GM23338 (cell line): ENCODE data around the gene STRBP. TPM values are rescaled to one million over a fixed set of nuclear protein-coding genes. Genes with fewer than 3 reads are reported as not detected.

Experiments
- ATAC-seq: fragments of 200-7000 bp; cut with Tn5 transposase; 3 replicates; pipeline ENCODE4 v1.9.1; 2020
- DNase-seq: peaks from one replicate; pipeline ENCODE4 v3.0.0-alpha.2; 2015; ENCODE audit warnings: low spot score
- H2AFZ ChIP-seq: fragments of 200-600 bp; sonication (generic); 2 replicates; pipeline ENCODE4 v1.8.0; 2016; ENCODE audit warnings: antibody characterized with exemption, mild to moderate bottlenecking, moderate library complexity
- H3F3A ChIP-seq: fragments of 200-600 bp; sonication (generic); replicated peaks from 2 replicates; pipeline ENCODE4 v1.8.0; 2017; ENCODE audit warnings: antibody characterized with exemption, mixed run types, low read depth
- H3K27ac ChIP-seq: fragments of 200-600 bp; sonication (generic); 2 replicates; pipeline ENCODE4 v1.6.1; 2016; ENCODE audit warnings: low read depth
- H3K27me3 ChIP-seq: fragments of 200-600 bp; sonication (generic); 2 replicates; pipeline ENCODE4 v1.8.0; 2016; ENCODE audit warnings: mild to moderate bottlenecking, mixed run types, moderate library complexity; ENCODE audit not compliant: insufficient read depth
- H3K36me3 ChIP-seq: fragments of 200-600 bp; sonication (generic); 2 replicates; pipeline ENCODE4 v1.8.0; 2016; ENCODE audit warnings: mild to moderate bottlenecking; ENCODE audit not compliant: insufficient read depth
- H3K4me1 ChIP-seq: fragments of 200-600 bp; sonication (generic); 2 replicates; pipeline ENCODE4 v1.8.0; 2016; ENCODE audit warnings: mild to moderate bottlenecking, moderate library complexity; ENCODE audit not compliant: insufficient read depth
- H3K4me2 ChIP-seq: fragments of 200-600 bp; sonication (generic); 2 replicates; pipeline ENCODE4 v1.7.1; 2017; ENCODE audit warnings: mixed run types
- H3K4me3 ChIP-seq: fragments of 200-600 bp; sonication (generic); 2 replicates; pipeline ENCODE4 v1.6.1; 2016; ENCODE audit warnings: mixed run types
- H3K79me2 ChIP-seq: fragments of 200-600 bp; sonication (generic); replicated peaks from 2 replicates; pipeline ENCODE4 v1.8.0; 2017; ENCODE audit warnings: mild to moderate bottlenecking; ENCODE audit not compliant: insufficient read depth
- H3K9me2 ChIP-seq: fragments of 200-600 bp; sonication (generic); 2 replicates; pipeline ENCODE4 v1.8.0; 2017; ENCODE audit not compliant: insufficient read depth
- H4K20me1 ChIP-seq: fragments of 200-600 bp; sonication (generic); replicated peaks from 2 replicates; pipeline ENCODE4 v1.8.0; 2017; ENCODE audit warnings: mild to moderate bottlenecking; ENCODE audit not compliant: insufficient read depth
- H3K27ac Mint-ChIP-seq: 2 replicates; pipeline ENCODE4 v1.8.0; 2020; ENCODE audit warnings: inconsistent platforms, mild to moderate bottlenecking, moderate library complexity, mixed read lengths
- H3K27me3 Mint-ChIP-seq: 3 replicates; pipeline ENCODE4 v1.8.0; 2022; ENCODE audit warnings: low read depth, mild to moderate bottlenecking, moderate library complexity, mixed read lengths, inconsistent platforms; ENCODE audit not compliant: insufficient read depth, poor library complexity
- H3K36me3 Mint-ChIP-seq: 3 replicates; pipeline ENCODE4 v1.8.0; 2021; ENCODE audit warnings: low read depth, mild to moderate bottlenecking, inconsistent platforms, moderate library complexity, mixed read lengths
- H3K4me1 Mint-ChIP-seq: 3 replicates; pipeline ENCODE4 v1.8.0; 2020; ENCODE audit warnings: mild to moderate bottlenecking, inconsistent platforms, mixed read lengths
- H3K4me3 Mint-ChIP-seq: 3 replicates; pipeline ENCODE4 v1.8.0; 2021; ENCODE audit warnings: moderate library complexity, mild to moderate bottlenecking, inconsistent platforms, mixed read lengths
- H3K9me3 Mint-ChIP-seq: 3 replicates; pipeline ENCODE4 v1.8.0; 2020; ENCODE audit warnings: moderate library complexity, mild to moderate bottlenecking, inconsistent platforms, mixed read lengths
- CREB1 ChIP-seq: fragments of 250-450 bp; sonication (Bioruptor Pico); IDR thresholded peaks from 2 replicates; pipeline ENCODE4 v1.5.0; 2020; ENCODE audit warnings: low read depth, mild to moderate bottlenecking, moderate library complexity
- EZH2 ChIP-seq: fragments of 200-600 bp; sonication (generic); IDR thresholded peaks from one replicate; pipeline ENCODE4 v1.8.0; 2017; ENCODE audit warnings: antibody characterized with exemption, mild to moderate bottlenecking, low read depth; ENCODE audit not compliant: unreplicated experiment
- EZH2phosphoT487 ChIP-seq: fragments of 200-600 bp; sonication (generic); IDR thresholded peaks from one replicate; pipeline ENCODE4 v1.8.1; 2018; ENCODE audit warnings: antibody characterized with exemption; ENCODE audit not compliant: unreplicated experiment
- JUNB ChIP-seq: IDR thresholded peaks from one replicate; pipeline ENCODE4 v1.6.1; 2016; ENCODE audit warnings: antibody characterized with exemption; ENCODE audit not compliant: unreplicated experiment
- NANOG ChIP-seq: IDR thresholded peaks from 2 replicates; pipeline ENCODE4 v1.6.1; 2016; ENCODE audit warnings: antibody characterized with exemption, borderline replicate concordance
- POLR2AphosphoS5 ChIP-seq: IDR thresholded peaks from 2 replicates; pipeline ENCODE4 v1.6.1; 2016; ENCODE audit warnings: antibody characterized with exemption, low read depth
- STAT1 ChIP-seq: IDR thresholded peaks from one replicate; pipeline ENCODE4 v1.6.1; 2016; ENCODE audit warnings: antibody characterized with exemption; ENCODE audit not compliant: unreplicated experiment
- ZNF114 ChIP-seq: fragments of 250-450 bp; sonication (Bioruptor Pico); IDR thresholded peaks from 2 replicates; pipeline ENCODE4 v1.5.0; 2020; ENCODE audit warnings: mild to moderate bottlenecking, moderate library complexity
- ZNF331 ChIP-seq: fragments of 250-450 bp; sonication (Bioruptor Pico); IDR thresholded peaks from 2 replicates; pipeline ENCODE4 v1.5.0; 2020; ENCODE audit warnings: low read depth, mild to moderate bottlenecking, moderate library complexity
- polyA plus RNA-seq: library from polyadenylated mRNA; unstranded; fragments of >200 nt; fragmentation: Nextera tagmentation; extraction: Ambion mirVana; gene quantifications from 2 replicates; pipeline ENCODE4 v1.2.1, GENCODE V29; 2016
- total RNA-seq: library from RNA; depleted of rRNA; stranded (reverse); fragments of >200 nt; shearing (Covaris generic); gene quantifications from 2 replicates; pipeline ENCODE4 v1.2.3, GENCODE V29; 2014
- TF ChIP-seq, protein P1 (sequence below): fragments of 250-450 bp; sonication (Bioruptor Pico); IDR thresholded peaks from 2 replicates; pipeline ENCODE4 v1.5.0; 2020; ENCODE audit warnings: mild to moderate bottlenecking, moderate library complexity
- TF ChIP-seq, protein P2 (sequence below), 2 experiments: fragments of 200-600 bp in 1 of 2; sonication (generic) in 1 of 2; conservative IDR thresholded peaks; 2 replicates each; pipeline versions ENCODE4 v1.5.1 to v1.6.1; 2016 to 2017; ENCODE audit warnings: antibody characterized with exemption in 2 of 2, low read depth in 2 of 2, mild to moderate bottlenecking in 2 of 2, moderate library complexity in 1 of 2
- TF ChIP-seq, protein P3 (sequence below): IDR thresholded peaks from one replicate; pipeline ENCODE4 v1.6.1; 2018; ENCODE audit warnings: antibody characterized with exemption; ENCODE audit not compliant: unreplicated experiment
- TF ChIP-seq, protein P4 (sequence below): IDR thresholded peaks from 2 replicates; pipeline ENCODE4 v1.6.1; 2016; ENCODE audit warnings: antibody characterized with exemption

Gene STRBP
- total and polyA plus RNA-seq, 2 experiments from 2014 or later, result 80.5 to 116 TPM

DNA sequence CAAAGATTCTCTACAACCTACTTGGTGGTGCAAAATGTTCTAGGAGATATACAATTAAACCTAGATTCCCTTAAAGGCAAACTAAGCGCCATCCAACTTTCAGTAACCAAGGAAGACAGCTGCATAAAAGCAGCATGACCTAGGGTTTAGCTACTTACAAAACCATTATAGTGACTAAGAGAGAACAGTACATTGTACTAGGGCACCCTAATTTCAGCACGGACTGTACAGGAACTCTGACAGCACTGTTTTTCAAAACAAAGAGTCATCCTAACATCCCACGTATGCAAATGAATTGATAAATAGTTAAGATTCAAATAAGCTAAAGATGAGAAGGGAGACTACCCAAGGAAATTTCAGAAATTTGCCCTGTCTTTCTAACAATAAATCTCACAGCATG lies 30.0 kb downstream of the STRBP start:
- Histone ChIP-seq H2AFZ (no peak overlapping the region), H3K4me3 (no peak overlapping the region), H3F3A (no peaks in the 10 kb centered on the region), H3K27me3 (no peaks in the 10 kb centered on the region), H3K36me3 (no peaks in the 10 kb centered on the region), H3K4me1 (peaks cover 19% of the 10 kb centered on the region), H4K20me1 (peaks cover 36% of the 10 kb centered on the region), H3K27ac (no peak overlapping the region), H3K79me2 (peaks cover 99% of the 10 kb centered on the region), H3K4me2 (0 out of 2 replicates have a peak overlapping the region, but pooled peaks have one; percentile 24), H3K9me2 (no peaks in the 10 kb centered on the region)
- DNase-seq (no peak), ATAC-seq (no peak)
- Mint-ChIP-seq H3K27ac (no peak overlapping the region), H3K4me1 (peaks cover 34% of the 10 kb centered on the region), H3K9me3 (no peaks in the 10 kb centered on the region), H3K36me3 (peaks cover 5% of the 10 kb centered on the region; the same call in 2 of the 3 replicates), H3K27me3 (peaks cover 5% of the 10 kb centered on the region), H3K4me3 (no peak overlapping the region)
- no peak for TF ChIP-seq ZNF114 (CRISPR knock-in tag)
- TF ChIP-seq JUNB, result no peak
- no peak for TF ChIP-seq POLR2AphosphoS5
- TF ChIP-seq, protein P1, sequence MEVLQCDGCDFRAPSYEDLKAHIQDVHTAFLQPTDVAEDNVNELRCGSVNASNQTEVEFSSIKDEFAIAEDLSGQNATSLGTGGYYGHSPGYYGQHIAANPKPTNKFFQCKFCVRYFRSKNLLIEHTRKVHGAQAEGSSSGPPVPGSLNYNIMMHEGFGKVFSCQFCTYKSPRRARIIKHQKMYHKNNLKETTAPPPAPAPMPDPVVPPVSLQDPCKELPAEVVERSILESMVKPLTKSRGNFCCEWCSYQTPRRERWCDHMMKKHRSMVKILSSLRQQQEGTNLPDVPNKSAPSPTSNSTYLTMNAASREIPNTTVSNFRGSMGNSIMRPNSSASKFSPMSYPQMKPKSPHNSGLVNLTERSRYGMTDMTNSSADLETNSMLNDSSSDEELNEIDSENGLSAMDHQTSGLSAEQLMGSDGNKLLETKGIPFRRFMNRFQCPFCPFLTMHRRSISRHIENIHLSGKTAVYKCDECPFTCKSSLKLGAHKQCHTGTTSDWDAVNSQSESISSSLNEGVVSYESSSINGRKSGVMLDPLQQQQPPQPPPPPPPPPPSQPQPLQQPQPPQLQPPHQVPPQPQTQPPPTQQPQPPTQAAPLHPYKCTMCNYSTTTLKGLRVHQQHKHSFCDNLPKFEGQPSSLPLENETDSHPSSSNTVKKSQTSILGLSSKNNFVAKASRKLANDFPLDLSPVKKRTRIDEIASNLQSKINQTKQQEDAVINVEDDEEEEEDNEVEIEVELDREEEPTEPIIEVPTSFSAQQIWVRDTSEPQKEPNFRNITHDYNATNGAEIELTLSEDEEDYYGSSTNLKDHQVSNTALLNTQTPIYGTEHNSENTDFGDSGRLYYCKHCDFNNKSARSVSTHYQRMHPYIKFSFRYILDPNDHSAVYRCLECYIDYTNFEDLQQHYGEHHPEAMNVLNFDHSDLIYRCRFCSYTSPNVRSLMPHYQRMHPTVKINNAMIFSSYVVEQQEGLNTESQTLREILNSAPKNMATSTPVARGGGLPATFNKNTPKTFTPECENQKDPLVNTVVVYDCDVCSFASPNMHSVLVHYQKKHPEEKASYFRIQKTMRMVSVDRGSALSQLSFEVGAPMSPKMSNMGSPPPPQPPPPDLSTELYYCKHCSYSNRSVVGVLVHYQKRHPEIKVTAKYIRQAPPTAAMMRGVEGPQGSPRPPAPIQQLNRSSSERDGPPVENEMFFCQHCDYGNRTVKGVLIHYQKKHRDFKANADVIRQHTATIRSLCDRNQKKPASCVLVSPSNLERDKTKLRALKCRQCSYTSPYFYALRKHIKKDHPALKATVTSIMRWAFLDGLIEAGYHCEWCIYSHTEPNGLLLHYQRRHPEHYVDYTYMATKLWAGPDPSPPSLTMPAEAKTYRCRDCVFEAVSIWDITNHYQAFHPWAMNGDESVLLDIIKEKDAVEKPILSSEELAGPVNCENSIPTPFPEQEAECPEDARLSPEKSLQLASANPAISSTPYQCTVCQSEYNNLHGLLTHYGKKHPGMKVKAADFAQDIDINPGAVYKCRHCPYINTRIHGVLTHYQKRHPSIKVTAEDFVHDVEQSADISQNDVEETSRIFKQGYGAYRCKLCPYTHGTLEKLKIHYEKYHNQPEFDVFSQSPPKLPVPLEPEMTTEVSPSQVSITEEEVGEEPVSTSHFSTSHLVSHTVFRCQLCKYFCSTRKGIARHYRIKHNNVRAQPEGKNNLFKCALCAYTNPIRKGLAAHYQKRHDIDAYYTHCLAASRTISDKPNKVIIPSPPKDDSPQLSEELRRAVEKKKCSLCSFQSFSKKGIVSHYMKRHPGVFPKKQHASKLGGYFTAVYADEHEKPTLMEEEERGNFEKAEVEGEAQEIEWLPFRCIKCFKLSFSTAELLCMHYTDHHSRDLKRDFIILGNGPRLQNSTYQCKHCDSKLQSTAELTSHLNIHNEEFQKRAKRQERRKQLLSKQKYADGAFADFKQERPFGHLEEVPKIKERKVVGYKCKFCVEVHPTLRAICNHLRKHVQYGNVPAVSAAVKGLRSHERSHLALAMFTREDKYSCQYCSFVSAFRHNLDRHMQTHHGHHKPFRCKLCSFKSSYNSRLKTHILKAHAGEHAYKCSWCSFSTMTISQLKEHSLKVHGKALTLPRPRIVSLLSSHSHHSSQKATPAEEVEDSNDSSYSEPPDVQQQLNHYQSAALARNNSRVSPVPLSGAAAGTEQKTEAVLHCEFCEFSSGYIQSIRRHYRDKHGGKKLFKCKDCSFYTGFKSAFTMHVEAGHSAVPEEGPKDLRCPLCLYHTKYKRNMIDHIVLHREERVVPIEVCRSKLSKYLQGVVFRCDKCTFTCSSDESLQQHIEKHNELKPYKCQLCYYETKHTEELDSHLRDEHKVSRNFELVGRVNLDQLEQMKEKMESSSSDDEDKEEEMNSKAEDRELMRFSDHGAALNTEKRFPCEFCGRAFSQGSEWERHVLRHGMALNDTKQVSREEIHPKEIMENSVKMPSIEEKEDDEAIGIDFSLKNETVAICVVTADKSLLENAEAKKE (CRISPR knock-in tag), result no peak
- no peak for TF ChIP-seq EZH2phosphoT487
- TF ChIP-seq NANOG, result no peak
- no peak for TF ChIP-seq EZH2
- TF ChIP-seq STAT1, result no peak
- TF ChIP-seq, protein P2, sequence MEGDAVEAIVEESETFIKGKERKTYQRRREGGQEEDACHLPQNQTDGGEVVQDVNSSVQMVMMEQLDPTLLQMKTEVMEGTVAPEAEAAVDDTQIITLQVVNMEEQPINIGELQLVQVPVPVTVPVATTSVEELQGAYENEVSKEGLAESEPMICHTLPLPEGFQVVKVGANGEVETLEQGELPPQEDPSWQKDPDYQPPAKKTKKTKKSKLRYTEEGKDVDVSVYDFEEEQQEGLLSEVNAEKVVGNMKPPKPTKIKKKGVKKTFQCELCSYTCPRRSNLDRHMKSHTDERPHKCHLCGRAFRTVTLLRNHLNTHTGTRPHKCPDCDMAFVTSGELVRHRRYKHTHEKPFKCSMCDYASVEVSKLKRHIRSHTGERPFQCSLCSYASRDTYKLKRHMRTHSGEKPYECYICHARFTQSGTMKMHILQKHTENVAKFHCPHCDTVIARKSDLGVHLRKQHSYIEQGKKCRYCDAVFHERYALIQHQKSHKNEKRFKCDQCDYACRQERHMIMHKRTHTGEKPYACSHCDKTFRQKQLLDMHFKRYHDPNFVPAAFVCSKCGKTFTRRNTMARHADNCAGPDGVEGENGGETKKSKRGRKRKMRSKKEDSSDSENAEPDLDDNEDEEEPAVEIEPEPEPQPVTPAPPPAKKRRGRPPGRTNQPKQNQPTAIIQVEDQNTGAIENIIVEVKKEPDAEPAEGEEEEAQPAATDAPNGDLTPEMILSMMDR (conservative IDR thresholded peaks at IDR 0.05; ENCODE audit: low read depth in 2 of 2), result no peak
- TF ChIP-seq CREB1 (CRISPR knock-in tag), result no peak
- TF ChIP-seq, protein P3, sequence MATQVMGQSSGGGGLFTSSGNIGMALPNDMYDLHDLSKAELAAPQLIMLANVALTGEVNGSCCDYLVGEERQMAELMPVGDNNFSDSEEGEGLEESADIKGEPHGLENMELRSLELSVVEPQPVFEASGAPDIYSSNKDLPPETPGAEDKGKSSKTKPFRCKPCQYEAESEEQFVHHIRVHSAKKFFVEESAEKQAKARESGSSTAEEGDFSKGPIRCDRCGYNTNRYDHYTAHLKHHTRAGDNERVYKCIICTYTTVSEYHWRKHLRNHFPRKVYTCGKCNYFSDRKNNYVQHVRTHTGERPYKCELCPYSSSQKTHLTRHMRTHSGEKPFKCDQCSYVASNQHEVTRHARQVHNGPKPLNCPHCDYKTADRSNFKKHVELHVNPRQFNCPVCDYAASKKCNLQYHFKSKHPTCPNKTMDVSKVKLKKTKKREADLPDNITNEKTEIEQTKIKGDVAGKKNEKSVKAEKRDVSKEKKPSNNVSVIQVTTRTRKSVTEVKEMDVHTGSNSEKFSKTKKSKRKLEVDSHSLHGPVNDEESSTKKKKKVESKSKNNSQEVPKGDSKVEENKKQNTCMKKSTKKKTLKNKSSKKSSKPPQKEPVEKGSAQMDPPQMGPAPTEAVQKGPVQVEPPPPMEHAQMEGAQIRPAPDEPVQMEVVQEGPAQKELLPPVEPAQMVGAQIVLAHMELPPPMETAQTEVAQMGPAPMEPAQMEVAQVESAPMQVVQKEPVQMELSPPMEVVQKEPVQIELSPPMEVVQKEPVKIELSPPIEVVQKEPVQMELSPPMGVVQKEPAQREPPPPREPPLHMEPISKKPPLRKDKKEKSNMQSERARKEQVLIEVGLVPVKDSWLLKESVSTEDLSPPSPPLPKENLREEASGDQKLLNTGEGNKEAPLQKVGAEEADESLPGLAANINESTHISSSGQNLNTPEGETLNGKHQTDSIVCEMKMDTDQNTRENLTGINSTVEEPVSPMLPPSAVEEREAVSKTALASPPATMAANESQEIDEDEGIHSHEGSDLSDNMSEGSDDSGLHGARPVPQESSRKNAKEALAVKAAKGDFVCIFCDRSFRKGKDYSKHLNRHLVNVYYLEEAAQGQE, result no peak
- TF ChIP-seq, protein P4, sequence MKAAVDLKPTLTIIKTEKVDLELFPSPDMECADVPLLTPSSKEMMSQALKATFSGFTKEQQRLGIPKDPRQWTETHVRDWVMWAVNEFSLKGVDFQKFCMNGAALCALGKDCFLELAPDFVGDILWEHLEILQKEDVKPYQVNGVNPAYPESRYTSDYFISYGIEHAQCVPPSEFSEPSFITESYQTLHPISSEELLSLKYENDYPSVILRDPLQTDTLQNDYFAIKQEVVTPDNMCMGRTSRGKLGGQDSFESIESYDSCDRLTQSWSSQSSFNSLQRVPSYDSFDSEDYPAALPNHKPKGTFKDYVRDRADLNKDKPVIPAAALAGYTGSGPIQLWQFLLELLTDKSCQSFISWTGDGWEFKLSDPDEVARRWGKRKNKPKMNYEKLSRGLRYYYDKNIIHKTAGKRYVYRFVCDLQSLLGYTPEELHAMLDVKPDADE, result no peak
- no peak for TF ChIP-seq ZNF331 (CRISPR knock-in tag)
